ENCODE results near the gene PLXNC1. TPM values are rescaled to one million over a fixed set of nuclear protein-coding genes. Genes with fewer than 3 reads are reported as not detected.

PLXNC1 gene
- total and polyA plus RNA-seq, 8 donors = 7.3 to 55.9 (median 11.1) TPM

- no peak for TF ChIP-seq CTCF (IDR thresholded peaks at IDR 0.05)
- Histone ChIP-seq H3K4me1 (peaks cover 9 to 18% of the 10 kb centered on the region in 2 donors), H3K36me3 (peaks cover 0 to 81% of the 10 kb centered on the region in 2 donors), H3K27ac (peak overlapping the region; percentile 50 to 72), H3K27me3 (no peaks in the 10 kb centered on the region), H3K4me3 (no peak overlapping the region), H3K9me3 (no peaks in the 10 kb centered on the region)
- DNase-seq (peak in 1 of 4 donors; percentile 24), ATAC-seq (peak; percentile 81)
- intact Hi-C loops (cut with DNase I) = no loop called here
These were observed 142.0 kb downstream of the PLXNC1 start for GRCh38 chr12:94290353-94290752.

- no peak for TF ChIP-seq CTCF (IDR thresholded peaks at IDR 0.05)
- intact Hi-C loops (cut with DNase I) = no loop called here
- DNase-seq (no peak), ATAC-seq (no peak)
- peak overlapping the region in 1 of 2 donors; percentile 5 for H3K27ac ChIP-seq
- H3K36me3 ChIP-seq = peaks cover 0 to 98% of the 10 kb centered on the region in 2 donors
- no peaks in the 10 kb centered on the region for H3K9me3 ChIP-seq
- H3K4me1 ChIP-seq = peaks cover 0 to 4% of the 10 kb centered on the region in 2 donors
- no peak overlapping the region for H3K4me3 ChIP-seq
- H3K27me3 ChIP-seq = no peaks in the 10 kb centered on the region
These were observed 148.8 kb downstream of the PLXNC1 start for GRCh38 chr12:94297096-94297699.

- peak overlapping the region in 1 of 2 donors; percentile 30 for H3K27ac ChIP-seq
These were observed 149.6 kb downstream of the PLXNC1 start for GRCh38 chr12:94297876-94298505.

GRCh38 chr12:94299846-94300245, 151.5 kb downstream of the PLXNC1 start:
- no peak overlapping the region for H3K27ac ChIP-seq
- no peaks in the 10 kb centered on the region for H3K9me3 ChIP-seq
- TF ChIP-seq CTCF (IDR thresholded peaks at IDR 0.05) = no peak
- peaks cover 4 to 7% of the 10 kb centered on the region in 2 donors for H3K4me1 ChIP-seq
- no peaks in the 10 kb centered on the region for H3K27me3 ChIP-seq
- DNase-seq (no peak), ATAC-seq (no peak)
- H3K36me3 ChIP-seq = peaks cover 0 to 100% of the 10 kb centered on the region in 2 donors
- intact Hi-C loops (cut with DNase I) = no loop called here
- H3K4me3 ChIP-seq = no peak overlapping the region

More at GRCh38 chr12:94297876-94298505, 149.6 kb downstream of the PLXNC1 start:
- Histone ChIP-seq H3K4me3 (no peak overlapping the region), H3K9me3 (no peaks in the 10 kb centered on the region), H3K36me3 (peaks cover 0 to 100% of the 10 kb centered on the region in 2 donors), H3K27me3 (no peaks in the 10 kb centered on the region), H3K4me1 (peaks cover 0 to 4% of the 10 kb centered on the region in 2 donors)
- no peak for TF ChIP-seq CTCF (IDR thresholded peaks at IDR 0.05)
- ATAC-seq (no peak), DNase-seq (no peak)
- intact Hi-C loops (cut with DNase I) = no loop called here

- Histone ChIP-seq H3K27me3 (no peaks in the 10 kb centered on the region), H3K36me3 (peaks cover 0 to 90% of the 10 kb centered on the region in 2 donors), H3K9me3 (no peaks in the 10 kb centered on the region), H3K27ac (no peak overlapping the region), H3K4me1 (peaks cover 4 to 14% of the 10 kb centered on the region in 2 donors), H3K4me3 (no peak overlapping the region)
- intact Hi-C loops (cut with DNase I) = no loop called here
- ATAC-seq = no peak
- TF ChIP-seq CTCF (IDR thresholded peaks at IDR 0.05) = no peak
- DNase-seq = no peak
These were observed 155.6 kb downstream of the PLXNC1 start for GRCh38 chr12:94304012-94304411.
